Neutrophil (primary cell): Measurements from ENCODE around the gene CD2AP.

Experiments used
- H3K27ac ChIP-seq: fragments of 200-600 bp; sonication (generic); 2 replicates; pipeline ENCODE4 v1.5.1; 2016; ENCODE audit warnings: mild to moderate bottlenecking, moderate library complexity
- H3K27me3 ChIP-seq: fragments of 200-600 bp; sonication (generic); 2 replicates; pipeline ENCODE4 v1.6.0; 2016; ENCODE audit warnings: mild to moderate bottlenecking
- H3K36me3 ChIP-seq: fragments of 200-600 bp; sonication (generic); 2 replicates; pipeline ENCODE4 v1.5.1; 2017
- H3K4me1 ChIP-seq, 2 experiments: fragments of 200-600 bp in 1 of 2; sonication (generic) in 1 of 2; 1 replicate in 1 of 2; 2 replicates in 1 of 2; pipeline versions ENCODE4 v1.5.1 to v1.6.1; 2013 to 2016; ENCODE audit warnings: low read depth in 1 of 2, low read length in 1 of 2, mild to moderate bottlenecking in 1 of 2, moderate library complexity in 1 of 2; ENCODE audit not compliant: control insufficient read depth in 1 of 2, insufficient read depth in 1 of 2
- H3K4me3 ChIP-seq, 2 experiments: fragments of 200-600 bp in 1 of 2; sonication (generic) in 1 of 2; 1 replicate in 1 of 2; 2 replicates in 1 of 2; pipeline ENCODE4 v1.5.1; 2013 to 2016; ENCODE audit warnings: low read depth in 1 of 2, low read length in 1 of 2, mild to moderate bottlenecking in 1 of 2, moderate library complexity in 1 of 2
- H3K9me3 ChIP-seq: fragments of 200-600 bp; sonication (generic); 2 replicates; pipeline ENCODE4 v1.5.1; 2016
- TF ChIP-seq, protein P1 (sequence below): fragments of 200-600 bp; sonication (generic); IDR thresholded peaks from 2 replicates; pipeline ENCODE4 v1.5.1; 2016; ENCODE audit warnings: antibody characterized with exemption

The CD2AP gene

DNA sequence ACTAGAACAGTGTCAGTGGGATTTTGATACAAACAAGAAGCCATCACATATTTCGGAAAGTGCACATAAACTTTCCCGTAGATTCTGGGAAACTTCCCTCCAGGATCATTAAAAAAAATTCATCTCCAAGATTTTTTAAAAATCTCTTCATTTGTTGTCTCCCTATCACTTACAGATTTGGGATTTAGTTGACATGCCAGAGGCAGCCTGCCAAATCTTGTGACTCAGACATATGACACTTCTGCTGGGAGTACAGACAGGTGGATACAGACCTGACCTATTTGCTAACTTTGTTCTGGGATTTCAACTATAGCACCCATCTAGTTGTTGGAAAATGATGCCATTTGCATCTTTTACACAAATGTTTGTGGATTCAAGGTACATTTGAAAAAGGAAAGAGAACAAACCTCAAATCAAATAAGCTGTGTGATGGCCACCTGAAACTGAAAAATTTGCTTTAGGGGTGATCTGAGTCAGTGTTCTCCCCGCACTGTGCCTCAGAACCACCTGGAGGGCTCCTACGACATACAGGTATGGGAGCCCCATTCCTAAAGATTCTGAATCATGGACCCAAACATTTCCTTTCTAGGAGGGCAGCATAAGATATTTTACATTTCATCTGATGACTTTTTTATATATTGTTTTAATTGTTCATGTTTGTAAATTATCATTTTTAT, 21.9 kb upstream of the CD2AP start:
- Histone ChIP-seq H3K4me3 (no peak overlapping the region), H3K27ac (no peak overlapping the region), H3K36me3 (no peaks in the 10 kb centered on the region), H3K9me3 (no peaks in the 10 kb centered on the region), H3K27me3 (no peaks in the 10 kb centered on the region), H3K4me1 (no peaks in the 10 kb centered on the region)
- TF ChIP-seq, protein P1, sequence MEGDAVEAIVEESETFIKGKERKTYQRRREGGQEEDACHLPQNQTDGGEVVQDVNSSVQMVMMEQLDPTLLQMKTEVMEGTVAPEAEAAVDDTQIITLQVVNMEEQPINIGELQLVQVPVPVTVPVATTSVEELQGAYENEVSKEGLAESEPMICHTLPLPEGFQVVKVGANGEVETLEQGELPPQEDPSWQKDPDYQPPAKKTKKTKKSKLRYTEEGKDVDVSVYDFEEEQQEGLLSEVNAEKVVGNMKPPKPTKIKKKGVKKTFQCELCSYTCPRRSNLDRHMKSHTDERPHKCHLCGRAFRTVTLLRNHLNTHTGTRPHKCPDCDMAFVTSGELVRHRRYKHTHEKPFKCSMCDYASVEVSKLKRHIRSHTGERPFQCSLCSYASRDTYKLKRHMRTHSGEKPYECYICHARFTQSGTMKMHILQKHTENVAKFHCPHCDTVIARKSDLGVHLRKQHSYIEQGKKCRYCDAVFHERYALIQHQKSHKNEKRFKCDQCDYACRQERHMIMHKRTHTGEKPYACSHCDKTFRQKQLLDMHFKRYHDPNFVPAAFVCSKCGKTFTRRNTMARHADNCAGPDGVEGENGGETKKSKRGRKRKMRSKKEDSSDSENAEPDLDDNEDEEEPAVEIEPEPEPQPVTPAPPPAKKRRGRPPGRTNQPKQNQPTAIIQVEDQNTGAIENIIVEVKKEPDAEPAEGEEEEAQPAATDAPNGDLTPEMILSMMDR: no peak

DNA sequence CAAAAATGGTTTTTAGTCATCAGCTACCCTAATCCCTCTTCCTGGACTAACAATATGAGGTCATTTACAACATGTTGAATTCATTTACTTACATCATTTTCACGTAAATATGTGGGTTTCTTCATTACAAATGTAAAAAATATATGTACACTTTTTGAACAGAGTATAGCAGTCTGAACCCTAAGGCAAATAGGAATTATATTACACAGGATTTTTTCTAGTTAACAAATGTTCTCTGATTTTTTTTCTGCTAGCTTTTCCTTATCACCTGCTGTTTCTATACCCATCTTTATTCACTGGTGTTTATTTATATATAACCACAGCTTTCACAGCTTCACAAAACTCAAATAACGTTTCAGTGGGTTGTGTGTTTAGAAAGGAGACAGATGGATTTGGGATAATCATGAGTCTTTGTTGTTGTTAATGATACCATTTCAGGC, 21.0 kb upstream of the CD2AP start:
- Histone ChIP-seq H3K27ac (no peak overlapping the region), H3K9me3 (no peaks in the 10 kb centered on the region), H3K27me3 (no peaks in the 10 kb centered on the region), H3K4me3 (no peak overlapping the region), H3K4me1 (no peaks in the 10 kb centered on the region), H3K36me3 (no peaks in the 10 kb centered on the region)
- TF ChIP-seq, protein P1: no peak

DNA sequence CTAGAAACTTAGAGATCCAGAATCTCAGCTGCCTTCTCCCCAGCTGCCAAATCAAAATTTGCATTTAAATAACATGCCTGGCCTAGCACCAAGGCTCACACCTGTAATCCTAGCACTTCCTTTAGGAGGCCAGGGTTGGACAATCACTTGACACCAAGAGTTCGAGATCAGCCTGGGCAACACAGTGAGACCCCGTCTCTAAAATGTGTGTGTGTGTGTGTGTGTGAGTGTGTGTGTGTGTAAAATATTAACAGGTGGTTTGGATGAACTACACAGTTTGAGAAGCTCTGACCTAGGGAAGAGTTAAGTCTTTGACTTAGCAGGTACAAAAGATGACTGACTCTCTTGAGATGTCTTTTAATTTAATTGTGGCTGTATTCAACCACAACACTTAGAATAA, 20.2 kb upstream of the CD2AP start:
- Histone ChIP-seq H3K27ac (no peak overlapping the region), H3K9me3 (no peaks in the 10 kb centered on the region), H3K4me1 (no peaks in the 10 kb centered on the region), H3K4me3 (no peak overlapping the region), H3K27me3 (no peaks in the 10 kb centered on the region), H3K36me3 (no peaks in the 10 kb centered on the region)
- TF ChIP-seq, protein P1: no peak

DNA sequence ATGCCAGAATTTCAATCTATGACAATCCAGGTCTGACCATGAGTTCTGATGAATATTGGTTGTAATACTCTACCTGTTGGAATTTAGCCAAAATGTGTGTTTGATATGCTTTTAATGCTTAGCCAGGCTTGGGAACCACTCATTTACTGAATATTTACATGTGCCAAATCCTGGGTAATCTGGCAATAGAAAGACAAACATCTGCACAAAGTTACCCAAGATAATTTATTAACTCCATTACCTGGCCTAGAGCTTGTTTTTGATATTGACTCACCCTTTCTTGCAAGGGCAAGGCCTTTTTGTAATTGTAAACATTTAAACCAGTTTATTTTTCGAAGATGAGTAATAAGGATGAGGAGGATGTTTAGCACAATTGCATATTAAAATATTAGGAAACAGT, 13.5 kb upstream of the CD2AP start:
- TF ChIP-seq, protein P1: no peak
- Histone ChIP-seq H3K4me1 (no peaks in the 10 kb centered on the region), H3K27me3 (no peaks in the 10 kb centered on the region), H3K9me3 (no peaks in the 10 kb centered on the region), H3K36me3 (no peaks in the 10 kb centered on the region), H3K4me3 (no peak overlapping the region), H3K27ac (no peak overlapping the region)

DNA sequence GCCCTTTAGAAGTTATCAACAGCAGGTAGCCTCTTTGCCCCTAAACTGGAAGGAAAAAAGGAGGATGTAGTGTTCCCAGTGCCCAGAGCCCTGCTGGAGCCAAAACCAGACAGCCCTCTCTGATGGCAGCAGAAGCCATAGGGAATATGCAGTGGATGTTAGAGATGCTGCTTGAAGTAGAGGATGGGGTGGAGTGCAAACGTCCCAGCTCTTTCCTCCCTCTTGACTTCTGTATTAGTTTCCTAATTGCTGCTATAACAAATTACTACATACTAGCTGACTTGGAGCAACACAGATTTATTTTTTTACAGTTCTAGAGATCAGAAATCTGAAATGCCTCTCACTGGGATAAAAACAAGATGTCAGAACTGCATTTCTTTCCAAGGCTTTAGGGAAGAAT, 12.5 kb upstream of the CD2AP start:
- Histone ChIP-seq H3K36me3 (no peaks in the 10 kb centered on the region), H3K4me3 (no peak overlapping the region), H3K27ac (no peak overlapping the region), H3K27me3 (no peaks in the 10 kb centered on the region), H3K4me1 (no peaks in the 10 kb centered on the region), H3K9me3 (no peaks in the 10 kb centered on the region)
- TF ChIP-seq, protein P1: no peak
